SU-DHL-6 (cell line): ENCODE measurements around the gene LFNG.

Experiments used
- EZH2phosphoT487 ChIP-seq: fragments of 200-600 bp; sonication (generic), shearing (Covaris generic); conservative IDR thresholded peaks from 2 replicates; pipeline ENCODE4 v1.6.1; 2018; ENCODE audit warnings: mild to moderate bottlenecking, antibody characterized with exemption, low read length, moderate library complexity, mixed read lengths
- TF ChIP-seq, protein P1 (sequence below): fragments of 200-600 bp; sonication (generic); IDR thresholded peaks from one replicate; pipeline ENCODE4 v1.5.1; 2017; ENCODE audit warnings: antibody characterized with exemption, mild to moderate bottlenecking, low read length, moderate library complexity; ENCODE audit not compliant: insufficient read depth, poor library complexity, severe bottlenecking

DNA sequence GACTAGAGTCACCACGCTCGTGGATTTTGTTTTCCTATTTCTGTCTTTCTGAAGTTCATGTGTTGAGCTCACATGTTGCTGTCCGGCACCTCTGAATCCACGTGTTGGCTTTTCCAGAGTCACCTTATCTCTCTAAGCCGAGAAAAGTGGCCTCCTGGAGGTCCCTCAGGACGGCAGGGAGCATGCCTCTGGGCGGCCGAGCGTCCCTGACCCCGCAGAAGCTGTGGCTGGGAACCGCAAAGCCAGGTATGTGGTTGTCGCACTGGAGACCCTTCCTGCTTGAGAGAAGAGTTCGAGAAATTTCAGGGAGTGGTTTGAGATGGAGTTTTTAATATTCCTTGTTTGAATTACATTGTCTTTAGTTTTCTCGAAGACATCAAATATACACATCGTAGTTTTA lies 51.8 kb downstream of the LFNG start:
- TF ChIP-seq, protein P1, sequence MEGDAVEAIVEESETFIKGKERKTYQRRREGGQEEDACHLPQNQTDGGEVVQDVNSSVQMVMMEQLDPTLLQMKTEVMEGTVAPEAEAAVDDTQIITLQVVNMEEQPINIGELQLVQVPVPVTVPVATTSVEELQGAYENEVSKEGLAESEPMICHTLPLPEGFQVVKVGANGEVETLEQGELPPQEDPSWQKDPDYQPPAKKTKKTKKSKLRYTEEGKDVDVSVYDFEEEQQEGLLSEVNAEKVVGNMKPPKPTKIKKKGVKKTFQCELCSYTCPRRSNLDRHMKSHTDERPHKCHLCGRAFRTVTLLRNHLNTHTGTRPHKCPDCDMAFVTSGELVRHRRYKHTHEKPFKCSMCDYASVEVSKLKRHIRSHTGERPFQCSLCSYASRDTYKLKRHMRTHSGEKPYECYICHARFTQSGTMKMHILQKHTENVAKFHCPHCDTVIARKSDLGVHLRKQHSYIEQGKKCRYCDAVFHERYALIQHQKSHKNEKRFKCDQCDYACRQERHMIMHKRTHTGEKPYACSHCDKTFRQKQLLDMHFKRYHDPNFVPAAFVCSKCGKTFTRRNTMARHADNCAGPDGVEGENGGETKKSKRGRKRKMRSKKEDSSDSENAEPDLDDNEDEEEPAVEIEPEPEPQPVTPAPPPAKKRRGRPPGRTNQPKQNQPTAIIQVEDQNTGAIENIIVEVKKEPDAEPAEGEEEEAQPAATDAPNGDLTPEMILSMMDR = no peak
- no peak for TF ChIP-seq EZH2phosphoT487
